ENCODE measurements around the gene DMRTB1.

Gene DMRTB1

DNA sequence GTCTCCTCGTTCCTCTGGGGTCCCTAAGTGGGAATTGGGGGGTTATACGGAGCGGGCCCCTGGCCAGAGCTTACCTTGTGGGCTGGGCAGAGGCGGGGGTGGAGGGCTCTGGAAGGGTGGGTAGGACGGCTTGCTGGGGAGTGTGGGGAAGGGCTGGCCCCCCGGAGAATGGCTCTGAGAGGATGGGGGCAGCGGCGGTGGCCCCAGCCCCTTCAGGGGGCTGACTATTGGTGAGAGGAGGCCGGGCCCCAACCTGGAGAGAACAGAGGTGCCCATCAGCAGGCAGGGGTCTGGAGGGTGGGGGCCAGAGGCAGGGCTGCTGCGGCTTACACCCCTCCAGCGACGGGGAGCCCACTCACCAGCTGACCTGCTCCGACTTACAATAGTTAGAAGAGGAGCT, 50.6 kb downstream of the DMRTB1 start:
- no peak for DNase-seq

GRCh38 chr1:53510215-53510614, 51.0 kb downstream of the DMRTB1 start:
- no peak for DNase-seq

GRCh38 chr1:53511323-53511932, 52.2 kb downstream of the DMRTB1 start:
- DNase-seq = no peak

- DNase-seq = no peak
Observed at GRCh38 chr1:53511933-53512806, 53.0 kb downstream of the DMRTB1 start.

DNA sequence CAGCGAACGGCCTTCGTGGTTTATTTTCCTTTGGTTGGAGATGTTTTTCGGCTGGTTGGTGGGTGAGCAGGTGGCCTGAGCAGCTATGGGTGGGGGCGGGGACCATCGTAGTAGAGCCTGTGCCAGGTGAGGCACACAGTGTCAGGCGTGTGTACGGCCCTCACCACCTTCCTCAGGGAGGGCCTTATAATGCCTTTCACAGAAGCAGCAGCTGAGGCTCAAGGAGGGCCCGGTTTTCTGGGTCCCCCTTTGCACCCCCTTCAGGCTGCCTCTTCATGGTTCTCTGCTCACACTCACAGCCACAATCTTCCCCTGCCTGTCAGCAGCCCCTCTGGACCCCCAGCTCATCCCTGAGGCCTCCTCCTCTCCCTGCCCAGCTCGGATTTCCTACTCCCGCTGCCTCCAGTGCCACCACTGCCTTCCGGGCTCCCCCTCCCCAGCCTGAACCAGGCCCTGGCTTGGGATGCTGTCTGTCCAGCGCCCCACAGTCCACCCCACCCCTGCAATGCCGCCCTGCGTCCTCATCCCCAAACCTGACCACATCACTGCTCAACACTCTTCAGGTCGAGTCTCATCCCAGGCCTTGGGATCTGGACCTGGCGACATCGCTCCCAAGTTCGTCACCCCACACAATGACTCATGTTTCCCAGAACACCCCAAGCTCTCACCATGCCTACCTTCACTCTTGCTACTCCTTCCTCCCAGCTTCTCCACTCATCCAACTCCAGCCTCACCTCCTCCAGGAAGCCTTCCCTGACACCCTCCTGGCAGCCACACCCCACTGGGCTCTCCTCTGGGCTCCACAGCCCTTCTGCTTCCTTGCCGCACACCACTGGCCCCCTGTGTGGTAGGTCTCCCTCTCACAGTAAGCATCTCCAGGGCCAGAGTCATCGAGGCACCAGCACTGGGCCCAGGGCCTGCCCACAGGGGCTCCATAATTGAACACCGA, 53.9 kb downstream of the DMRTB1 start:
- no peak for DNase-seq

GRCh38 chr1:53513846-53514245, 54.6 kb downstream of the DMRTB1 start:
- no peak for DNase-seq

DNA sequence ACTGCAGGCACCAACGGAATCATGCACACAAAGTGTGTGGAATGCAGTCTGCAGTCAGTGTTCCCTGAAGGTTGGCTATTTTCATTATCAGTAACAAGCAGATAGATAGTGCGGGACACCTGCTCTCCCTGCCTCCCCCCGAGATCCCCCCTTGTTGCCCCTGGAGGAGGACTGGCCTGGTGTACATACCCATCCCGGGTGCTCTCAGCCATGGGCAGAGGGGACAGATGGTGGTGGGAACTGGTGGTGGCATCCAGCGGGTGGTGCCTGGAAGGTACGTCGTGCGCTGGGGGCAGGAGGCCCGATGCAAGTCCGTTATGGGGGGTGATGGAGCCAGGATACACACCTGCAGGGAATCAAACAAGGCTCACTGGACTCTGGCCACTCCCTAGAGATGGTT, 55.2 kb downstream of the DMRTB1 start:
- no peak for DNase-seq

GRCh38 chr1:53516181-53516580, 57.0 kb downstream of the DMRTB1 start:
- DNase-seq = no peak

All from suppressor macrophage (primary cell).